ENCODE data around the gene STX16.
A peak's percentile ranks its signal among the peaks of the same experiment; 100 is the strongest.

STX16 gene

GRCh38 chr20:58692579-58693225 lies 41.6 kb downstream of the STX16 start, which contains the start of gene NPEPL1:
NPEPL1 (plus strand) TSS chr20:58692800; CDS start chr20:58692901, 101 bp downstream.
- H3K27ac ChIP-seq (replicated peaks), result peak within 1 kb of the TSS; percentile 93
- peak within 1 kb of the TSS; percentile 39 for H3K4me3 ChIP-seq (replicated peaks; ENCODE audit: insufficient read depth, low read length)
- no peak for TF ChIP-seq REST (IDR thresholded peaks at IDR 0.05; ENCODE audit: insufficient replicate concordance, low read depth)
- no peak for TF ChIP-seq CTCF (IDR thresholded peaks at IDR 0.05; ENCODE audit: insufficient read depth, low read length)
- no peak for TF ChIP-seq SPI1 (IDR thresholded peaks at IDR 0.05; ENCODE audit: borderline replicate concordance, low read depth)
- no peak for TF ChIP-seq GABPA (IDR thresholded peaks at IDR 0.05; ENCODE audit: low read depth)
- TF ChIP-seq POLR2AphosphoS5 (IDR thresholded peaks at IDR 0.05; ENCODE audit: low read depth), result no peak
- DNase-seq (ENCODE audit: low read depth in 1 of 2, low spot score in 1 of 2), result peak; percentile 40 to 49
- H3K27me3 ChIP-seq (ENCODE audit: insufficient read depth, poor library complexity, severe bottlenecking), result no peaks in the 10 kb centered on the region

- no peak for TF ChIP-seq CTCF (IDR thresholded peaks at IDR 0.05; ENCODE audit: insufficient read depth, low read length)
- no peak for TF ChIP-seq REST (IDR thresholded peaks at IDR 0.05; ENCODE audit: insufficient replicate concordance, low read depth)
- TF ChIP-seq POLR2AphosphoS5 (IDR thresholded peaks at IDR 0.05; ENCODE audit: low read depth), result no peak
- no peak for TF ChIP-seq GABPA (IDR thresholded peaks at IDR 0.05; ENCODE audit: low read depth)
- no peak for TF ChIP-seq SPI1 (IDR thresholded peaks at IDR 0.05; ENCODE audit: borderline replicate concordance, low read depth)
- no peak overlapping the region for H3K27ac ChIP-seq (replicated peaks)
- peak in 1 of 2 experiments; percentile 17 for DNase-seq (ENCODE audit: low read depth in 1 of 2, low spot score in 1 of 2)
These were observed 42.3 kb downstream of the STX16 start for GRCh38 chr20:58693226-58694006.

GRCh38 chr20:58694241-58695083 lies 43.4 kb downstream of the STX16 start:
- no peak for TF ChIP-seq GABPA (IDR thresholded peaks at IDR 0.05; ENCODE audit: low read depth)
- TF ChIP-seq SPI1 (IDR thresholded peaks at IDR 0.05; ENCODE audit: borderline replicate concordance, low read depth), result no peak
- no peak for TF ChIP-seq POLR2AphosphoS5 (IDR thresholded peaks at IDR 0.05; ENCODE audit: low read depth)
- no peak for TF ChIP-seq CTCF (IDR thresholded peaks at IDR 0.05; ENCODE audit: insufficient read depth, low read length)
- TF ChIP-seq REST (IDR thresholded peaks at IDR 0.05; ENCODE audit: insufficient replicate concordance, low read depth), result no peak
- Histone ChIP-seq H3K4me3 (replicated peaks; ENCODE audit: insufficient read depth, low read length) (no peak overlapping the region), H3K27ac (replicated peaks) (no peak overlapping the region), H3K27me3 (ENCODE audit: insufficient read depth, poor library complexity, severe bottlenecking) (no peaks in the 10 kb centered on the region)
- no peak for DNase-seq (ENCODE audit: low read depth in 1 of 2, low spot score in 1 of 2)

More at GRCh38 chr20:58693226-58694006, 42.3 kb downstream of the STX16 start:
- peak overlapping the region; percentile 24 for H3K4me3 ChIP-seq (replicated peaks; ENCODE audit: insufficient read depth, low read length)
- H3K27me3 ChIP-seq (ENCODE audit: insufficient read depth, poor library complexity, severe bottlenecking), result no peaks in the 10 kb centered on the region

Data from HL-60 (cell line).